Liver (tissue), 9 donors: ENCODE data around the gene C9orf85. TPM values are rescaled to one million over a fixed set of nuclear protein-coding genes. Genes with fewer than 3 reads are reported as not detected.

Experiments
- DNase-seq: peaks from one replicate; pipeline ENCODE4 v3.0.0-alpha.2; 2017; ENCODE audit warnings: low spot score
- H3K27ac ChIP-seq, 2 donors: one replicate each; pipeline ENCODE4 v1.7.0; 2013; ENCODE audit warnings: inconsistent platforms in 2 of 2, low read length in 2 of 2, control low read depth in 1 of 2, low read depth in 1 of 2, mild to moderate bottlenecking in 1 of 2
- H3K27me3 ChIP-seq, 4 donors: one replicate each; pipeline versions ENCODE4 v1.6.1 to v1.7.0; 2013; ENCODE audit warnings: low read length in 3 of 4, inconsistent platforms in 1 of 4, mild to moderate bottlenecking in 1 of 4, moderate library complexity in 1 of 4; ENCODE audit not compliant: control insufficient read depth in 4 of 4, insufficient read depth in 4 of 4
- H3K36me3 ChIP-seq, 4 donors: one replicate each; pipeline versions ENCODE4 v1.6.1 to v1.7.0; 2013; ENCODE audit warnings: low read length in 3 of 4, mild to moderate bottlenecking in 3 of 4, low read depth in 1 of 4, moderate library complexity in 1 of 4; ENCODE audit not compliant: control insufficient read depth in 4 of 4, insufficient read depth in 3 of 4
- H3K4me1 ChIP-seq, 4 donors: one replicate each; pipeline versions ENCODE4 v1.6.1 to v1.7.0; 2013; ENCODE audit warnings: low read length in 3 of 4, mild to moderate bottlenecking in 3 of 4, moderate library complexity in 1 of 4; ENCODE audit not compliant: control insufficient read depth in 4 of 4, insufficient read depth in 4 of 4
- H3K4me3 ChIP-seq, 3 donors: one replicate each; pipeline versions ENCODE4 v1.6.1 to v1.7.0; 2013; ENCODE audit warnings: low read length in 3 of 3, control low read depth in 1 of 3, low read depth in 1 of 3, mild to moderate bottlenecking in 1 of 3
- H3K9ac ChIP-seq, 2 donors: one replicate each; pipeline ENCODE4 v1.7.0; 2013; ENCODE audit warnings: low read length in 2 of 2, mild to moderate bottlenecking in 2 of 2, moderate library complexity in 2 of 2, control low read depth in 1 of 2, low read depth in 1 of 2
- H3K9me3 ChIP-seq, 4 donors: one replicate each; pipeline versions ENCODE4 v1.6.1 to v1.7.0; 2013; ENCODE audit warnings: low read length in 3 of 4; ENCODE audit not compliant: control insufficient read depth in 4 of 4
- ATF3 ChIP-seq: IDR thresholded peaks from 2 replicates; pipeline ENCODE4 v1.6.1; 2016; ENCODE audit warnings: antibody characterized with exemption
- CTCF ChIP-seq: fragments of 150-350 bp; IDR thresholded peaks from 2 replicates; pipeline ENCODE4 v1.5.1; 2017; ENCODE audit warnings: improper control_type of control experiment, low read depth, low read length; ENCODE audit not compliant: missing input control
- EGR1 ChIP-seq, 2 donors: IDR thresholded peaks; 2 replicates each; pipeline ENCODE4 v1.6.1; 2016 to 2018; ENCODE audit warnings: antibody characterized with exemption in 2 of 2, low read depth in 2 of 2
- FOXA1 ChIP-seq: IDR thresholded peaks from 2 replicates; pipeline ENCODE4 v1.6.1; 2016; ENCODE audit warnings: antibody characterized with exemption
- FOXA2 ChIP-seq: IDR thresholded peaks from 2 replicates; pipeline ENCODE4 v1.6.1; 2016; ENCODE audit warnings: antibody characterized with exemption
- GABPA ChIP-seq, 2 donors: IDR thresholded peaks in 1 of 2; conservative IDR thresholded peaks in 1 of 2; 2 replicates each; pipeline ENCODE4 v1.6.1; 2016; ENCODE audit warnings: antibody characterized with exemption in 2 of 2, mild to moderate bottlenecking in 1 of 2, moderate library complexity in 1 of 2
- HNF4A ChIP-seq, 2 donors: conservative IDR thresholded peaks; 2 replicates each; pipeline ENCODE4 v1.6.1; 2016; ENCODE audit warnings: antibody characterized with exemption in 2 of 2, mild to moderate bottlenecking in 2 of 2
- HNF4G ChIP-seq: IDR thresholded peaks from 2 replicates; pipeline ENCODE4 v1.6.1; 2016; ENCODE audit warnings: antibody characterized with exemption
- MAX ChIP-seq: IDR thresholded peaks from 2 replicates; pipeline ENCODE4 v1.6.1; 2016; ENCODE audit warnings: antibody characterized with exemption
- NR2F2 ChIP-seq: IDR thresholded peaks from 2 replicates; pipeline ENCODE4 v1.6.1; 2016; ENCODE audit warnings: antibody characterized with exemption
- TAF1 ChIP-seq: conservative IDR thresholded peaks from 2 replicates; pipeline ENCODE4 v1.6.1; 2016; ENCODE audit warnings: antibody characterized with exemption, mild to moderate bottlenecking
- WGBS: extraction: QIAGEN DNeasy Blood & Tissue Kit; methylation state at CpG from one replicate; pipeline ENCODE4 v1.1.7; 2013; 5-methylcytosine and 5-hydroxymethylcytosine counted together
- polyA plus RNA-seq, 2 donors: library from polyadenylated mRNA; stranded (reverse) in 1 of 2; unstranded in 1 of 2; fragments of 200-250 nt in 1 of 2; fragments of >200 nt in 1 of 2; fragmentation: Nextera tagmentation in 1 of 2; extraction: Ambion mirVana in 1 of 2; gene quantifications; one replicate each; pipeline versions ENCODE4 v1.2.1 to v1.2.3, GENCODE V29; 2013 to 2015
- total RNA-seq, 2 donors: library from RNA; depleted of rRNA; stranded (reverse); fragments of >200 nt; gene quantifications; one replicate each; pipeline ENCODE4 v1.2.3, GENCODE V29; 2014
- TF ChIP-seq, protein P1 (sequence below): IDR thresholded peaks from 2 replicates; pipeline ENCODE4 v1.6.1; 2016; ENCODE audit warnings: antibody characterized with exemption
- donor health status: healthy.
- donor health status: healthy.
- donor health status: healthy.
- donor health status: healthy.
- donor health status: healthy.

Gene C9orf85
- total and polyA plus RNA-seq, 4 donors, result 3.6 to 6.6 (median 3.9) TPM

DNA sequence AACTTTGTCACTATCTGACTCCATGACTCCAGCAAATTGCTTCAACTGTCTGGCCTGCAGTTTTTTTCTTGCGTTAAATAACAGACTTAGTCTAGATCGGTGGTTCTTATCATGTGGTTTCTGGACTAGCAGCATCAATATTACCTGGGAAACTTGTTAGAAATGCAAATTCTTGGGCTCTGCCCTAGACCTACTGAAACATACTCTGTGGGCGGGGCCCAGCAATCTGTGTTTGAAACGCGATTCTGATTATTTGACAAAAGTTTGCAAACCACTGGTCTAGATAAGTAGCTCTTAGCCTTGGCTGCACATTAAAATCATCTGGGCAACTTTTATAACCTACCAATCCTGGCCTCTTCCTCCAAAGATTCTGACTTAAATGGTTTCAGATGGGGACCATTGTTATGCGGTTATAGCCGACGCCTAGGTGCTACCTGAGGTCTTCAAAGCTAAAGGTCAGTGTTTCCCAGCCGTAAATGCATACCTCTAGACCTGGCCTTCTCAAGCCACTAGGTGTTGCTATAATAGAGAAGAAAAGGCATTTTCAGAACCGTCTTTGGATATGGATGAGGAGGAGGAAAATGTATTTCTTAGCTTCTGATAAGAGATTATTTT is 74.0 kb downstream of the C9orf85 start:
- H3K4me3 ChIP-seq, result no peak overlapping the region
- H3K27ac ChIP-seq, result no peak overlapping the region
- H3K9ac ChIP-seq, result no peak overlapping the region
- H3K36me3 ChIP-seq, result no peaks in the 10 kb centered on the region
- no peaks in the 10 kb centered on the region for H3K9me3 ChIP-seq
- no peaks in the 10 kb centered on the region for H3K4me1 ChIP-seq
- no peaks in the 10 kb centered on the region for H3K27me3 ChIP-seq
- WGBS, result 79% methylated on average over 10 of the region's 10 CpGs
- TF ChIP-seq TAF1 (no peak), GABPA (IDR thresholded peaks at IDR 0.05 in 1 of 2, conservative IDR thresholded peaks at IDR 0.05 in 1 of 2) (no peak), NR2F2 (no peak), HNF4G (no peak), EGR1 (IDR thresholded peaks at IDR 0.05; ENCODE audit: low read depth in 2 of 2) (no peak), HNF4A (conservative IDR thresholded peaks at IDR 0.05) (no peak), ATF3 (no peak), MAX (no peak), FOXA1 (no peak)
- TF ChIP-seq, protein P1, sequence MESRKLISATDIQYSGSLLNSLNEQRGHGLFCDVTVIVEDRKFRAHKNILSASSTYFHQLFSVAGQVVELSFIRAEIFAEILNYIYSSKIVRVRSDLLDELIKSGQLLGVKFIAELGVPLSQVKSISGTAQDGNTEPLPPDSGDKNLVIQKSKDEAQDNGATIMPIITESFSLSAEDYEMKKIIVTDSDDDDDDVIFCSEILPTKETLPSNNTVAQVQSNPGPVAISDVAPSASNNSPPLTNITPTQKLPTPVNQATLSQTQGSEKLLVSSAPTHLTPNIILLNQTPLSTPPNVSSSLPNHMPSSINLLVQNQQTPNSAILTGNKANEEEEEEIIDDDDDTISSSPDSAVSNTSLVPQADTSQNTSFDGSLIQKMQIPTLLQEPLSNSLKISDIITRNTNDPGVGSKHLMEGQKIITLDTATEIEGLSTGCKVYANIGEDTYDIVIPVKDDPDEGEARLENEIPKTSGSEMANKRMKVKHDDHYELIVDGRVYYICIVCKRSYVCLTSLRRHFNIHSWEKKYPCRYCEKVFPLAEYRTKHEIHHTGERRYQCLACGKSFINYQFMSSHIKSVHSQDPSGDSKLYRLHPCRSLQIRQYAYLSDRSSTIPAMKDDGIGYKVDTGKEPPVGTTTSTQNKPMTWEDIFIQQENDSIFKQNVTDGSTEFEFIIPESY, result no peak
- no peak for DNase-seq

DNA sequence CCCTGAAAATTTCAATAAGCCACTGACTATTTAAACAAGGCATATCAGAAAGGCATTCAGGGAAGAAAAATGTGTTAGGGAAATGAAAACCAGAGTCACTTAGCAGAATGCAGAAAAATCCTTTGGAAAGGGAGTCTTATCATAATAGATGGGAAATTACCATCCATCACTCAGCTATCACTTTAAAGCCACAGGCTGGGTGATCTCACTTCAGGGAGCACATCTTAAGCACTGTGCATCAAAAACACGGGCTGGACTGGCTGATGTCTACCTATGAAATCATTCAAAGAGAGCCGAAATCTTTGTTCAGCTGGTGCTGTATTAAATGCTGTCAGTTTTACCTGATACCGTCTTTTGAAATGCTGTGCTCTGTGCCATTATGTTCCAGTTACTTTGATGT is 75.5 kb downstream of the C9orf85 start:
- Histone ChIP-seq H3K4me3 (no peak overlapping the region), H3K27ac (no peak overlapping the region), H3K9me3 (no peaks in the 10 kb centered on the region), H3K9ac (no peak overlapping the region), H3K4me1 (no peaks in the 10 kb centered on the region), H3K36me3 (no peaks in the 10 kb centered on the region), H3K27me3 (no peaks in the 10 kb centered on the region)
- no peak for TF ChIP-seq EGR1 (IDR thresholded peaks at IDR 0.05; ENCODE audit: low read depth in 2 of 2)
- TF ChIP-seq GABPA (IDR thresholded peaks at IDR 0.05 in 1 of 2, conservative IDR thresholded peaks at IDR 0.05 in 1 of 2), result no peak
- no peak for TF ChIP-seq FOXA2
- TF ChIP-seq CTCF, result no peak
- WGBS, result 92% methylated on average over 3 of the region's 3 CpGs
- DNase-seq, result no peak
